Muscle of arm (tissue), 12 donors: Measurements from ENCODE around the gene TM7SF3. TPM values are rescaled to one million over a fixed set of nuclear protein-coding genes. Genes with fewer than 3 reads are reported as not detected.

Experiments used
- DNase-seq: peaks from one replicate; pipeline ENCODE4 v3.0.0-alpha.2; 2013
- polyA plus RNA-seq, 12 donors: library from polyadenylated mRNA; unstranded; fragments of 120-200 nt; gene quantifications; one replicate each; pipeline ENCODE4 v1.2.1, GENCODE V29; 2013; ENCODE audit not compliant: insufficient read length in 12 of 12

Gene TM7SF3
- polyA plus RNA-seq, 12 donors: 23.8 to 44.8 (median 32.7) TPM; not detected in 1

DNA sequence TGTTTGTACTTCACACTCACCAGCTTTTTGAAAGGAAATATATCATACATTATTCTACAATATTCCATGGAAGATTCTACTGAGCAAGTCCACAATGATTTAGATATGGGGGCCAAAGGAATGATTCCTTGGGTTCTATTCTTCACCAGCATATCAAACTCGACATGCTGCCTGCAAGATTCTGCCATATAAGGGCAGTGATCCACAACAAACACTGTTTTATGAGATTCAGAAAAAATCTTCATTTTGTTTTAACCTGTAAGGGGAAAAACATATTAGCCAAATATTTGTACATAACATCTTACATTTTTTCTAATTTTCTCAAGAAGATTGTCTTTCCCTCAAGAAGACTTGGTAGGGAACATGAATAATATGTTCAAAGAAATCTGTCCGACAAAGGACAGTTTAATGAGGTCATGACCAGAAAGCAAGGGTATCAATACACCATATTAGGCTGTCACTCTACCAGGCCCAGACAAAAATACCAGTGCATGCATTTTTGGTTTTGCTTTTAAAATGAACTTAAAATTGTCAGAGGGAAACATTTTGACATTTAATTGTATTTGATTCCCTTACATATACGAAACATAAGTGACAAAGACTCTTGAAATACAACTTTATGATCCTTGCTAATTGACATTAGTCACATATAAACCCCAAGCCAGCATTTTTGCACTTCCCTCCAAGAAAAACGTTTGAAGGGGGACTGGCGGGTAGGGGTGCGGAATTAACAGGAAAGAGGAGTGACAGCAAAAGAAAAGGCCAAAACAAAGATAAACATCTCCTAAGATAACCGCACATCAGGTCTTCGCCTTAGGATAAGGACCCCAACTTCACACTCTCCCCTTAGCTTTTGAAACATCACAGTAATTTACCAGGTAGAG, 77.4 kb downstream of the TM7SF3 start:
- DNase-seq: no peak

DNA sequence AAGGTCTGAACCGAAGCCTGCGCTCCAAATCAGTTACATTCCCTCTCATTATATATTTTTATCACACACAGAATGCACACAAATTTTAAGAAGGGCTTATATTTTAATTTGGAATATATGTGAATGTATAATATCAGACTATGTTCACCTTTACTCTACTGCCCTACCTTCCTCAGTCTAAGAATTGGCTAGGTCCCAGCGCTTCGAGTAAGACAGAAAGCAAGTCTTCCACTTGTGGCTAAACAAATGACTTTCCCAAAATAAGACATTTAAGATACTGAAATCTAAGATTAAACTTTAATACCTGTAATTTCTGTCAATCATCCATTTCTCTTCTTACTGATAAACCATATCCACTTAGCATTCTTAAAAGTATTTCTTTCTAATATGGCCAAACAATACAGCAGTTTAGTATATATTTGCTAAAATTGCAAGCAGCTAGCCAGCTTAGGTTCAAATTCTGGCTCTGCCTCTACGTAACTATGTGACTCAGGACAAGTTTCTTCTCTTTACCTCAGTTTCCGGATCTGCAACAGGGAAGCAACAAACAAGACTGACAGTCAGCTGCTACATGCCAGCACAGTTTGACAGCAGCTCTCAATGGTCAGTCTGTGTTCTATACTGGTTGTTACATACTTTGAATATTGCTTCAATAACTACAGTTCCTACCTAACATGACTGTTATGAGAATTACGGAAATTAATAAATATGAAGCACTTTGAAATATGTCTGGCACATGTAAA, 78.4 kb downstream of the TM7SF3 start:
- no peak for DNase-seq

DNA sequence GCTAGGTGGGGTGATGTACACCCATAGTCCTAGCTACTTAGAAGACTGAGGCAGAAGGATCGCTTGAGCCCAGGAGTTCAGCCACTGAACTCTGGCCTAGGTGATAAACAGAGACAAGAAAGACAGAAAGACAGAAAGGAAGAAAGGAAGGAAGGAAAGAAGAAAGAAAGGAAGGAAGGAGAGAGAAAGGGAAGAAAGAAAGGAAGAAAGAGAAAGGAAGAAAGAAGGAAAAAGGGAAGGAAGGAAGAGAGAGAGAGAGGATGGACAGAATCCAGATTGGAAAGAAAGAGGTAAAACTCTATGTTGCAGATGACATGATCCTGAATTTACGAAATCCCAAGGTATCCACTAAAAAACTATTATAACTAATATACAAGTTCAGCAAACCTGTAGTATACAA, 84.6 kb downstream of the TM7SF3 start:
- no peak for DNase-seq

DNA sequence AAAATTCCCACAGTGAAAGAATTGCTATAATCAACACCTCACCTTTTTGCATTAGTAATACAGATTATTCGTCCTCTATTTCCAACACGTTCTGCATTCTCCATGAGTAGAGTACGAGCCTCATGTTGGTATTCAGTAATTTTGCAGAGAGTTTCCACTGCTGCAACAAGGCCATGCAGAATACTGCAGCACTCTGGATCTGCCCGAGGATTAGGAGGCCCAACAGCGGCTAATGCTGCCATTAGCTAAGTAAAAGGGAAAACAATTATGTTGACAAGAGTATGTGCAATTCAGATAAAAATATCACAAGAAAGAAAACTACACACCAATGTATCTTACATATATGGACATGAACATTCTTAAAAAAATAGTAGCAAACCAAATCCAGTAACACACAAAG, 85.5 kb downstream of the TM7SF3 start:
- DNase-seq: no peak

Other genes starting within 250 kb of the TM7SF3 start
- 10 to 100 TPM in 1 of 12 donors, 1 to 10 TPM in 10, not detected in 1; 2.6 to 10.1 (median 4.6) TPM for gene ITPR2, start 181.2 kb downstream of the TM7SF3 start, polyA plus RNA-seq
- 10 to 100 TPM in 11 of 12 donors, not detected in 1; 25.9 to 44.0 (median 29.3) TPM for gene INTS13, start 76.4 kb downstream of the TM7SF3 start, polyA plus RNA-seq
- gene FGFR1OP2, start 75.9 kb downstream of the TM7SF3 start, polyA plus RNA-seq: 10 to 100 TPM in 11 of 12 donors, not detected in 1; 34.6 to 65.0 (median 49.9) TPM
- 10 to 100 TPM in 11 of 12 donors, not detected in 1; 22.8 to 67.2 (median 52.8) TPM for gene MED21, start 8.2 kb upstream of the TM7SF3 start, polyA plus RNA-seq
- under 1 TPM in 4 of 12 donors, not detected in 8; 0.16 to 0.43 (median 0.26) TPM for gene C12orf71, start 68.2 kb upstream of the TM7SF3 start, polyA plus RNA-seq
- 10 to 100 TPM in 11 of 12 donors, not detected in 1; 12.0 to 41.1 (median 28.1) TPM for gene STK38L, start 229.9 kb upstream of the TM7SF3 start, polyA plus RNA-seq